ENCODE results near the gene TRIM63.
"Not testable (repeated sequence)": the region's sequence is repeated elsewhere in the genome, so short reads cannot be mapped to it uniquely, and the experiment has no call there.

Gene TRIM63

DNA sequence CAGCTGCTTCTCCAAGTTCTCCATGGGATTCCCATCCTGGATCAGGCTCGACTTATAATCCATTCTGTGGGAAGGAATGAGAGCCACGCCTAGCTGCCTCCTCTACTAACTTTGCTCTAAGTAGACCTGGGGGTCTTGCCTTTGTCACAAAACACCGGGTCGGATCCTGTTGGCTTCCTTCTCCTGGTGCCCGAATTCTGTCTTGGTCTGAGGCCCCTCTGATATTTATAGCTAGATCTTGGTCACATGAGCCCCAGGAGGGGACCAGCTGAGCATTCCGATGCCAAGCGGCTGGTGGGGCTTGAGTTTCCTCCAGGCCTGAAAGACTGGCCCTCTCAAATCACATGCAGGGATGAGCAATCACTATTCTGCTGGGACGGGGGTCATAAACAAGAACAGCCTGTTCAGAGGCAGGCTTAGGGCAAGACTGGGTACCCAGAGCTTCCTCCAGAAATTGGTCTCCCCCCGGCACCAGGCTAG is at the start of gene TRIM63:
TSS of gene TRIM63 (minus strand) at position 199 of the 480 bp plus-strand sequence. CDS start at position 63, 136 bp downstream.
- Histone ChIP-seq H3K9ac (ENCODE audit: low read depth, low read length) (no peak within 1 kb of the TSS), H3K36me3 (ENCODE audit: insufficient read depth, low read length) (no peaks in the 10 kb centered on the region), H3K9me3 (ENCODE audit: control insufficient read depth, insufficient read depth, low read length) (no peaks in the 10 kb centered on the region), H3K4me1 (ENCODE audit: insufficient read depth, low read length) (peaks cover 5% of the 10 kb centered on the region; the same call in 1 of the 2 replicates)

DNA sequence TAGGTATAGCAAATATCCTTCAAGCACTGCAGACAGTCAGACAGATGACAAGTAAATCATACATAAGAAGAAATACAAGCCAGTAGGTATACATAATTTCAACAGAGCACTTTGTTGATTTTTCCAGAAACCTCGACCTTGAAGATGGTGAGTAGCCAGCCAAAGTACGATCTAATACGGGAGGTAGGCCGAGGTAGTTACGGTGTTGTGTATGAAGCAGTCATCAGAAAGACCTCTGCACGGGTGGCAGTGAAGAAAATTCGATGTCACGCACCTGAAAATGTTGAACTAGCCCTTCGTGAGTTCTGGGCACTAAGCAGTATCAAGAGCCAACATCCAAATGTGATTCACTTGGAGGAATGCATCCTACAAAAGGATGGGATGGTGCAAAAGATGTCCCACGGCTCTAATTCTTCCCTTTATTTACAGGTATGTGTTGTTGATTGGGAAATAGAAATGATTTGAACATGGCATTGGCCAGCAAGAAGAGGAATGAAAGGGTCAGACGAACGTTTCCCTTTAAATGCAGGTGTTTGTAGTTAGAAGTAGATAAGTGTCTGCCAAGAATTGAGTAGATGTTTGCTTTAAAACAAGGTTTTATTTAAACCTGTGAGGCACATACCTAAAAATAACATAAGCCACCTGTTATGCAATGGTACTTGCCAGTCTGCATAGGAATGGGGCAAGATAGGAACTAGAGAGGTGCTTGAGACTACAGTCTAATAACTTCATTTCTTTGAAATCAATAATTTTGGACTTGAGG is 46.9 kb upstream of the TRIM63 start:
- H3K4me1 ChIP-seq (ENCODE audit: insufficient read depth, low read length): peaks cover 4% of the 10 kb centered on the region; the same call in 1 of the 2 replicates
- H3K9me3 ChIP-seq (ENCODE audit: control insufficient read depth, insufficient read depth, low read length): no peaks in the 10 kb centered on the region
- H3K36me3 ChIP-seq (ENCODE audit: insufficient read depth, low read length): no peaks in the 10 kb centered on the region
- no peak overlapping the region for H3K9ac ChIP-seq (ENCODE audit: low read depth, low read length)

DNA sequence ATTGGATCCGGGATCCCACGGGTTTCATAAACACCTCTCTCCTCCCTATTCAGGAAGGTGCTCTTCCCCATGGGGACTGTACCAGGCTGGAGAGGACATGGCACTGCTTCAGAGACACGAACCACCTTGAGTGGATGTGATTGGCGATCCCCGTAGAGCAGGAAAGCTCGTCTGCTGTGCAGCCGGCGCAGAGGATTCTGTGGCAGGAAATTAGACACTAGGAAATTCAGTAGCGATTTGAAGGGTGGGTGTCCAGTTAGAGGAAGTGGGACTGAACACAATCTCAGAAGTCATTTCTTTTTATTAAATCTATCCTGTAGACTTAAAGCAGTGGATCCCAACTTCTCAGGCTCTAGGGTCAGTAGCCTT is 45.0 kb upstream of the TRIM63 start:
- H3K9me3 ChIP-seq (ENCODE audit: control insufficient read depth, insufficient read depth, low read length): no peaks in the 10 kb centered on the region
- peaks cover 4% of the 10 kb centered on the region; the same call in 1 of the 2 replicates for H3K4me1 ChIP-seq (ENCODE audit: insufficient read depth, low read length)
- peak overlapping the region; percentile 93 for H3K9ac ChIP-seq (ENCODE audit: low read depth, low read length)
- H3K36me3 ChIP-seq (ENCODE audit: insufficient read depth, low read length): no peaks in the 10 kb centered on the region

DNA sequence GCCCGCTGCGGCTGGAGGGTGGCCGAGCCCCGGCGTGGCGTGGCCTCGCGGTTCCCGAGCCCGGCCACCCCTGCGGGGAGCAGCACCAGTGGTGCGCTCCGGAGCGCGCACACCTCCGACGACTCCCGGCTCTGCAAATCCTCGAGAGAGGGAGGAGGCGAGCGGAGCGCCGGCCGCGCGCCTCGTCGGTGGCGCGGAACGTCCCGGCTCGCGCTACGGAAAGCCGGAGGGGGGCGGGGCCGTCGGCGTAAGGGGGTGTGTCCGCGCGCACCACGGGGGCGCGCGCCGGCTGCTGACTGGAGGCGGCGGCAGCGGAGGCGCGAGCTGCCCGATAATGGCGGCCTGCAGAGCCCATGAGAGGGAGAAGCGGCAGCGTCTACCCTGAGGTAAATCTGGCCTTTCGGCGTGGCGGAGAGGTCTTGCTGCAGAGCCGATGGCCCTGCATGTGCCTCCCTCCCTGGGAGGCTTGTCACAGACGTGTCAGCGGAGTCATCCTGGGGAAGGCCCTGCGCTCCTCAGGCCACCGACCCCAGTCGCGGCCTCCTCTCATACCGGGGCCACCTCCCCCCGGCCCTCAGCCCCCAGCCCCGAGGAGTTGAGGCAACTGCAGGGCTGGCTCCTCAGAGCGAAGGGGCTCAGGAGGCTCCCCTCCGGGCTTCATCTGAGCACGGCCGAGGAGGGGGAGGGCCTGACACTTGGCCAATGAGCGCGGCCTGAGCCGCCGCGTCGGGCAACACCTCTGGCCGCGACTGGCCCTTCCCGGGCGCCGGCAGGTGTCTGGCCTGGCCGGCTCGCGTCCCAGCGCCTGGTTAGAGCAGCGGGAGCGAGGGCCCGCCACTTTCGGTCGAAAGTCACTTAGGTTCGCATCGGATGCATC is 44.3 kb upstream of the TRIM63 start, which contains the start of gene PDIK1L:
TSS of gene PDIK1L (plus strand) at position 295 of the 877 bp plus-strand sequence. CDS start 2,485 bp downstream, outside the sequence.
- Histone ChIP-seq H3K4me1 (ENCODE audit: insufficient read depth, low read length) (peaks cover 4% of the 10 kb centered on the region; the same call in 1 of the 2 replicates), H3K36me3 (ENCODE audit: insufficient read depth, low read length) (no peaks in the 10 kb centered on the region), H3K9me3 (ENCODE audit: control insufficient read depth, insufficient read depth, low read length) (no peaks in the 10 kb centered on the region), H3K9ac (ENCODE audit: low read depth, low read length) (peak within 1 kb of the TSS; percentile 93)

DNA sequence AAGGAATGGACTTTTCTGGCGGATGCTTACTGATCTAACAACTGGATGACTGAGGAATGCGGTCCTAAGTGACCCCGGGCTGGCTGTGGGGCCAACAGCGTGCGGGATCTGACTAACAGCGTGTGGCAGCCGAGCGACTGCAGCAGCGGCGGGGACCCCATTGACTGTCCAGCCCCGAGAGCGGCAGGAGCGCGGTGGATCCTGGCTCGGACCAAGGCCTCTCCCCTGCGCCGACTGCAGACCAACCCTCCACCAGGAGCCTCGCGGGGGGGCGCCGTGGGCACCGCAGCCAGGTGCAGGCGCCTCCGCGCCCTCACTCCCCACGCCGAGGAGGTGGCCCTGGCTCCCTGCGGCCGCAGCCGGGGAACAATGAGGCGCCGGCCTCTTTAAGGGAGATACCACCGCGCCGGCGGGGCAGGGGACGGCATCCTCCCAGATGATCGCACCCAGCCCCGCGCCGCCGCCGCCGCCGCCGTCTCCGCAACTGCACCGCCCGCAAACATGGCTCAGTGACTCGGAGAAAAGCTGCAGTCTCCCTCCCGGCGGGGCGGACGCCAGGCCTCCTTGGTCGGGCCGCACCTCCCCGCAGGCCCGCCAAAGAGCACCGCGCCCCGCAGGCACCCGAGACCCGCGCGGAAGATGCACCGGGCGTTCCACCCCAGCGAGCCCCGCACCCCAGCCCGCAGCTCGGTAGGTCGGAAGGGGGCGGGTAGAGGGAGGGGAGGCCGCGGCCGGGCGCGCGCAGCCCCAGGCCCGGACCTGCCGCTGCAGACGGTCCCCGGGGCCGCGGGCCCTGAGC is 43.5 kb upstream of the TRIM63 start:
- Histone ChIP-seq H3K36me3 (ENCODE audit: insufficient read depth, low read length) (no peaks in the 10 kb centered on the region), H3K9ac (ENCODE audit: low read depth, low read length) (peak overlapping the region; percentile 93), H3K9me3 (ENCODE audit: control insufficient read depth, insufficient read depth, low read length) (no peaks in the 10 kb centered on the region), H3K4me1 (ENCODE audit: insufficient read depth, low read length) (peaks cover 4% of the 10 kb centered on the region; the same call in 1 of the 2 replicates)

DNA sequence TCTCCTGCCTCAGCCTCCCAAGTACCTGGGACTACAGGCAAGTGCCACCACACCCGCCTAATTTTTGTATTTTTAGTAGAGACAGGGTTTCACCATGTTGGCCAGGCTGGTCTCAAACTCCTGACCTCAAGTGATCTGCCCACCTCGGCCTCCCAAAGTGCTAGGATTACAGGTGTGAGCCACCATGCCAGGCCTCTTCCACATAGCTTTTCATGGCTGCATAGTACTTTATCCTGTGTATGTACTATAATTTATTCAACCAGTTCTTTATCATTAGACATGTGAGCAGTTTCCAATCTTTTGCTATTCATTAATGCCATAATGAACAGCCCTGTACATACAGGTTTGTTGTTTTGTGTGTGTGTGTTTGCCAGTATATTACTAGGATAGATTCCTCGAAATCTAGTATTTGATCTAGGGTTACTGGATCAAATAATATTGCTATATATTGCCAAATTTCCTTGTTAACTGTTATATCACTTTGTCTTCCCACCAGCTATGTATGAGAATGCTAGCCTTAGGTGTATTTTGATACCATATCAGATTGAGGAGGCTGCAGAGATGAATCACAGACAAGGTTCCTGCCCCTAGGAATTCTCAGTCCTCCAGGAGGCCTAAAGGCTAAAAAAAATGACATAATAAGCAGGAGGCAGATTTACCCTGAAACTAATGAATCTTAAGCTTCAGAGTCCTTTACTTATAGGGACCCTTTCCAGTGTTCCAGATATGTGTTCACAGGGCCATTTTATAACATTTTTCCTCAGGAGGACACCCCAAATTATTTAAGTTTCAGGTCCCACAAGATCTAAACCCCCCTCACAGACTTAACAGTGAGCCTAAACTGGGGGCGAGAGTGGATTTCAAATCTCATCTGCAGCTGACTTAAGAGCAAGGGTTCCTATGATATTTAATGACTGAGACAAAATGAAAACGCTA is 42.1 kb upstream of the TRIM63 start:
- Histone ChIP-seq H3K9me3 (ENCODE audit: control insufficient read depth, insufficient read depth, low read length) (no peaks in the 10 kb centered on the region), H3K4me1 (ENCODE audit: insufficient read depth, low read length) (peaks cover 4% of the 10 kb centered on the region; the same call in 1 of the 2 replicates), H3K36me3 (ENCODE audit: insufficient read depth, low read length) (no peaks in the 10 kb centered on the region), H3K9ac (ENCODE audit: low read depth, low read length) (no peak overlapping the region)

DNA sequence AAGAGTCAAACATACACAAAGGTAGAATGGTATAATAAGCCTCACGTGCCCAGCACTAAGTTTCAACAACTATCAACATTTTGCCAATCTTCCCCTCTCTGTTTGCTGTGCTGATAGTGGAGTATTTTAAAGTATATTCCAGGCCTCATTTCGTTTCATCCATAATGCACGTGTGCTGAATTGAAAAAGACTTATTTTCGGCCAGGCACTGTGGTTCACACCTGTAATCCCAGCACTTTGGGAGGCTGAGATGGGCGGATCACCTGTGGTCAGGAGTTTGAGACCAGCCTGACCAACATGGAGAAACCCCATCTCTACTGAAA is 37.8 kb upstream of the TRIM63 start:
- H3K9ac ChIP-seq (ENCODE audit: low read depth, low read length); H3K9me3 ChIP-seq (ENCODE audit: control insufficient read depth, insufficient read depth, low read length); H3K36me3 ChIP-seq (ENCODE audit: insufficient read depth, low read length); H3K4me1 ChIP-seq (ENCODE audit: insufficient read depth, low read length): not testable (repeated sequence)

DNA sequence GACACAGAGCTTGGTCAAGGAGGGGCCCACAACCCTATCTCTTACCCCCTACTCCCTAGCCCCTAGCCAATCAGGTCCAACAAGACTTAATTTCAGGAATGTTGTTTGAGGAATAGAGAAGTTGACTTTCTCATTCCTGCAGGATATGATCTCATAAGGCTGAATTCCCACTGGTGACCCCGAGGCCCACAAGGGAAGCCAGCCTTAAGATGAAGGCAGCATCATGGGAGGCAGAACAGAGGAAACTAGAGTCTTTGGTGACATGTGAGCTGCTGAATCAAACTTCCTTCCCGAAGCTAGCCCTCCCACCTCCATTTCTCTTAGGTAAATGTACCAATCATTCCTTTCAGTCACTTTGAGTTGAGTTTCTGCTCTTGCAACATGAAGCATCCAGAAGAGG is 35.1 kb upstream of the TRIM63 start:
- Histone ChIP-seq H3K9ac (ENCODE audit: low read depth, low read length) (no peak overlapping the region), H3K36me3 (ENCODE audit: insufficient read depth, low read length) (no peaks in the 10 kb centered on the region), H3K9me3 (ENCODE audit: control insufficient read depth, insufficient read depth, low read length) (no peaks in the 10 kb centered on the region), H3K4me1 (ENCODE audit: insufficient read depth, low read length) (no peaks in the 10 kb centered on the region; the same call in 1 of the 2 replicates)

DNA sequence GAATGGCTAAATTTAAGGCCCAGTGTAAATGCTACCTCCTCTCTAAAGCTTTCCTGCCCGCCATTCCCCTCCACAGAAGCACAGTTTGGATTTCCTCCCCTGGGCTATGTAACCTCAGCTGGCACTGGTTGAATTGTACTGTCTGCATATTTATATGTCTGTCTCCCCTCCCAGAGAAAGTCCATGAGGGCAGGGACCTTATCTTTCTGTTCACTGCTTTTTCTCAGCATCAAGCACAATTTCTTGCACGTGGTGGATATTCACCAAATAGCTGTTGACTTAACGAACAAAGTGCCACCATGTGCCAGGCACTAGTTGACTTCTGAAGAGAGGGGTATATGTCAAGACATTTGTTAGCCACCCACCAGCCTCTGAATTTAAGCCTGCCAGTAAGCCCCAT is 34.7 kb upstream of the TRIM63 start:
- Histone ChIP-seq H3K9ac (ENCODE audit: low read depth, low read length) (no peak overlapping the region), H3K9me3 (ENCODE audit: control insufficient read depth, insufficient read depth, low read length) (no peaks in the 10 kb centered on the region), H3K4me1 (ENCODE audit: insufficient read depth, low read length) (no peaks in the 10 kb centered on the region; the same call in 1 of the 2 replicates), H3K36me3 (ENCODE audit: insufficient read depth, low read length) (no peaks in the 10 kb centered on the region)

DNA sequence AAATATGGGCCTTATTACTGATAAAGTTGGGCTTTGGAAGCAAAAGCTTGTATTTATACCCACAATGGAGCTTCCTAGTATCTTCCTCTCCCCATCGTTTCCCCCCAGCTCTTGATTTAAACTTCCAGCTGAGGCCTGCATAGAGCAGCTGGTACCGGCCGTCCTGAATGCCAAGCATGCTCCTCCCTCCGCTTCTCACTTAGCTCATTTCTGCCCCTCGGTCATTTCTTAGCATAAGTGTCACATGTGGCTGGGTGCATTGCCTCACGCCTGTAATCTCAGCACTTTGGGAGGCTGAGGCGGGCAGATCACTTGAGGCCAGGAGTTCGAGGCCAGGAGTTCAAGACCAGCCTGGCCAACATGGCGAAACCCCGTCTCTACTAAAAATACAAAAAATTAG is 32.8 kb upstream of the TRIM63 start:
- not testable (repeated sequence) for H3K9ac ChIP-seq (ENCODE audit: low read depth, low read length); H3K4me1 ChIP-seq (ENCODE audit: insufficient read depth, low read length); H3K9me3 ChIP-seq (ENCODE audit: control insufficient read depth, insufficient read depth, low read length); H3K36me3 ChIP-seq (ENCODE audit: insufficient read depth, low read length)

DNA sequence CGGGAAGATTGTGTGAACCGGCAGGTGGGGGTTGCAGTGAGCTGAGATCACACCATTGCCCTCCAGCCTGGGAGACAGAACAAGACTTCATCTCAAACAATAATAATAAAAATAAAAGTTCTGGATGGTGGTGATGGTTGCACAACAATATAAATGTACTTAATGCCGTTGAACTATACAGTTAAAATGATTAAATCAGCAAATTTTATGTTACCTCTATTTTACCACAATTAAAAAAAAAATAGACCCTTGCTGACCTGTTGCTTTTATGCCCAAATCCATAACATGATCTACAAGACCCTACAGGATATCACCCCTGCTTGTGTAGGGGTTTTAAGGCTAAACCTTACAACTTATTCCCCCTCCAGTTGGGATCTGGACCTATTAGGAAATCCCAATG is 32.4 kb upstream of the TRIM63 start:
- Histone ChIP-seq H3K36me3 (ENCODE audit: insufficient read depth, low read length) (no peaks in the 10 kb centered on the region), H3K9ac (ENCODE audit: low read depth, low read length) (no peak overlapping the region), H3K4me1 (ENCODE audit: insufficient read depth, low read length) (peaks cover 6% of the 10 kb centered on the region; the same call in 1 of the 2 replicates), H3K9me3 (ENCODE audit: control insufficient read depth, insufficient read depth, low read length) (no peaks in the 10 kb centered on the region)

DNA sequence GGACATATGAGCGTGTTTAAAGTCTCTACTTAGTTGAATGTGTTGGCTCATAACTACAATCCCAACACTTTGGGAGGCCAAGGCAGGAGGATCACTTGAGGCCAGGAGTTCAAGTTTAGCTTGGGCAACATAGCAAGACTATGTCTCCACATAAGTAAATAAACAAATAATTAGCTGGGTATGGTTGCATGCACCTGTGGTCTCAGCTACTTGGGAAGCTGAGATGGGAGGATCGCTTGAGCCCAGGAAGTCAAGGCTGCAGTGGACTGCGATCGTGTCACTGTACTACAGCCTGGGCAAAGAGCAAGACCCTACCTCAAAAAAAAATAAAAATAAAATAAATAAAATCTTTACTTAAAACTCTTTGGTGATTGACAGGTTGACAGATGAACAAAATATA is 31.2 kb upstream of the TRIM63 start:
- H3K4me1 ChIP-seq (ENCODE audit: insufficient read depth, low read length): peaks cover 18% of the 10 kb centered on the region
- H3K9ac ChIP-seq (ENCODE audit: low read depth, low read length): no peak overlapping the region
- no peaks in the 10 kb centered on the region for H3K36me3 ChIP-seq (ENCODE audit: insufficient read depth, low read length)
- H3K9me3 ChIP-seq (ENCODE audit: control insufficient read depth, insufficient read depth, low read length): no peaks in the 10 kb centered on the region

DNA sequence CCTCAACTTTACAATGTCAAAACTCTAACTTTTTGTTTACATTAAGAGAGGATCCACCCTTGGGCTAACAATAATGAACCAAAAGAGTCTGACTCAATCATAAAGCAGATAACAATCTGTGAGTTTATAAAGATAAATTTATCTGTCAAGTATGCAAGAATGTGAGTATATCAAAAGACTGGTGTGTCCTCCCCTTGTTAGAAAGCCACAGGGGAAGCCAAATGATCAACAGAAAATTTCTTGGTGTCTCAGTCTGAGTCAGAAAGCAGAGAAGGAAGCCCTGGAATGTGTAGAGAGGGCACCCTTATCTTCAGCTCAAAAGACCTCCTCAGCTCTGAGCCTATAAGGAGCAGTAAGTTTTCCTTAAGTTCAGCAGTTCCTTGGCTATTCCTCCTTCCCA is 30.3 kb upstream of the TRIM63 start:
- no peaks in the 10 kb centered on the region for H3K36me3 ChIP-seq (ENCODE audit: insufficient read depth, low read length)
- no peaks in the 10 kb centered on the region for H3K9me3 ChIP-seq (ENCODE audit: control insufficient read depth, insufficient read depth, low read length)
- no peak overlapping the region for H3K9ac ChIP-seq (ENCODE audit: low read depth, low read length)
- peaks cover 22% of the 10 kb centered on the region for H3K4me1 ChIP-seq (ENCODE audit: insufficient read depth, low read length)
